Chondrocyte (in vitro differentiated cells): Measurements from ENCODE around the gene GNG8. TPM values are rescaled to one million over a fixed set of nuclear protein-coding genes. Genes with fewer than 3 reads are reported as not detected.

Experiments used
- DNase-seq: peaks from one replicate; pipeline ENCODE4 v3.0.0; 2021; ENCODE audit warnings: mixed read lengths, low spot score
- H3K27ac Mint-ChIP-seq: one replicate; pipeline ENCODE4 v1.8.0; 2021; ENCODE audit warnings: mild to moderate bottlenecking, moderate library complexity, mixed read lengths; ENCODE audit not compliant: unreplicated experiment
- H3K27me3 Mint-ChIP-seq: 2 replicates; pipeline ENCODE4 v1.8.0; 2021; ENCODE audit warnings: low read depth, mixed read lengths
- H3K36me3 Mint-ChIP-seq: 2 replicates; pipeline ENCODE4 v1.8.0; 2021; ENCODE audit warnings: low read depth, mixed read lengths
- H3K4me1 Mint-ChIP-seq: 2 replicates; pipeline ENCODE4 v1.8.0; 2021; ENCODE audit warnings: low read depth, mild to moderate bottlenecking, mixed read lengths
- H3K4me3 Mint-ChIP-seq: one replicate; pipeline ENCODE4 v1.8.0; 2021; ENCODE audit warnings: mild to moderate bottlenecking, moderate library complexity, mixed read lengths; ENCODE audit not compliant: unreplicated experiment
- H3K9me3 Mint-ChIP-seq: 2 replicates; pipeline ENCODE4 v1.8.0; 2021; ENCODE audit warnings: low read depth, mixed read lengths
- CTCF ChIP-seq: fragments of 200-600 bp; sonication (generic); IDR thresholded peaks from 2 replicates; pipeline ENCODE4 v1.5.0; 2021; ENCODE audit warnings: antibody characterized with exemption, mild to moderate bottlenecking, moderate library complexity
- total RNA-seq: library from RNA; stranded (reverse); gene quantifications from 3 replicates; pipeline ENCODE4 v1.2.1, GENCODE V29; 2021

GNG8 gene
- total RNA-seq, 1 donor from 2014 or later, result not detected

- peaks cover 13% of the 10 kb centered on the region for H3K9me3 Mint-ChIP-seq
- TF ChIP-seq CTCF, result no peak
- no peaks in the 10 kb centered on the region for H3K27me3 Mint-ChIP-seq
- H3K4me1 Mint-ChIP-seq, result peaks cover 26% of the 10 kb centered on the region
- no peaks in the 10 kb centered on the region for H3K36me3 Mint-ChIP-seq
- no peak overlapping the region for H3K27ac Mint-ChIP-seq
- DNase-seq, result no peak
- no peak overlapping the region for H3K4me3 Mint-ChIP-seq
Measured at GRCh38 chr19:46598372-46598917, 37.6 kb downstream of the GNG8 start.

- peaks cover 11% of the 10 kb centered on the region for H3K4me1 Mint-ChIP-seq
- H3K27ac Mint-ChIP-seq, result no peak overlapping the region
- peaks cover 13% of the 10 kb centered on the region for H3K9me3 Mint-ChIP-seq
- peak; percentile 1 for DNase-seq
- no peaks in the 10 kb centered on the region for H3K27me3 Mint-ChIP-seq
- no peak overlapping the region for H3K4me3 Mint-ChIP-seq
- TF ChIP-seq CTCF, result no peak
- H3K36me3 Mint-ChIP-seq, result no peaks in the 10 kb centered on the region
Measured at GRCh38 chr19:46596008-46596407, 40.0 kb downstream of the GNG8 start.

GRCh38 chr19:46591870-46592269 lies 44.1 kb downstream of the GNG8 start:
- no peaks in the 10 kb centered on the region for H3K9me3 Mint-ChIP-seq
- no peak for DNase-seq
- no peak overlapping the region for H3K27ac Mint-ChIP-seq
- H3K27me3 Mint-ChIP-seq, result no peaks in the 10 kb centered on the region
- H3K36me3 Mint-ChIP-seq, result no peaks in the 10 kb centered on the region
- no peak overlapping the region for H3K4me3 Mint-ChIP-seq
- TF ChIP-seq CTCF, result no peak
- peaks cover 4% of the 10 kb centered on the region for H3K4me1 Mint-ChIP-seq

GRCh38 chr19:46591254-46591653 lies 44.7 kb downstream of the GNG8 start:
- no peaks in the 10 kb centered on the region for H3K36me3 Mint-ChIP-seq
- no peak for TF ChIP-seq CTCF
- DNase-seq, result no peak
- H3K27me3 Mint-ChIP-seq, result no peaks in the 10 kb centered on the region
- H3K4me1 Mint-ChIP-seq, result peaks cover 4% of the 10 kb centered on the region
- H3K4me3 Mint-ChIP-seq, result no peak overlapping the region
- no peak overlapping the region for H3K27ac Mint-ChIP-seq
- no peaks in the 10 kb centered on the region for H3K9me3 Mint-ChIP-seq

- Mint-ChIP-seq H3K9me3 (peaks cover 5% of the 10 kb centered on the region), H3K4me1 (peaks cover 8% of the 10 kb centered on the region), H3K36me3 (peaks cover 3% of the 10 kb centered on the region), H3K27ac (no peak overlapping the region), H3K4me3 (no peak overlapping the region), H3K27me3 (peaks cover 2% of the 10 kb centered on the region)
- TF ChIP-seq CTCF, result no peak
- DNase-seq, result no peak
Measured at GRCh38 chr19:46587861-46588260, 48.1 kb downstream of the GNG8 start.
